Liver (tissue), 9 donors: ENCODE results near the gene NDFIP1. TPM values are rescaled to one million over a fixed set of nuclear protein-coding genes. Genes with fewer than 3 reads are reported as not detected.

Source experiments
- DNase-seq: peaks from one replicate; pipeline ENCODE4 v3.0.0-alpha.2; 2017; ENCODE audit warnings: low spot score
- H3K27ac ChIP-seq, 2 donors: one replicate each; pipeline ENCODE4 v1.7.0; 2013; ENCODE audit warnings: inconsistent platforms in 2 of 2, low read length in 2 of 2, control low read depth in 1 of 2, low read depth in 1 of 2, mild to moderate bottlenecking in 1 of 2
- H3K27me3 ChIP-seq, 4 donors: one replicate each; pipeline versions ENCODE4 v1.6.1 to v1.7.0; 2013; ENCODE audit warnings: low read length in 3 of 4, inconsistent platforms in 1 of 4, mild to moderate bottlenecking in 1 of 4, moderate library complexity in 1 of 4; ENCODE audit not compliant: control insufficient read depth in 4 of 4, insufficient read depth in 4 of 4
- H3K36me3 ChIP-seq, 4 donors: one replicate each; pipeline versions ENCODE4 v1.6.1 to v1.7.0; 2013; ENCODE audit warnings: low read length in 3 of 4, mild to moderate bottlenecking in 3 of 4, low read depth in 1 of 4, moderate library complexity in 1 of 4; ENCODE audit not compliant: control insufficient read depth in 4 of 4, insufficient read depth in 3 of 4
- H3K4me1 ChIP-seq, 4 donors: one replicate each; pipeline versions ENCODE4 v1.6.1 to v1.7.0; 2013; ENCODE audit warnings: low read length in 3 of 4, mild to moderate bottlenecking in 3 of 4, moderate library complexity in 1 of 4; ENCODE audit not compliant: control insufficient read depth in 4 of 4, insufficient read depth in 4 of 4
- H3K4me3 ChIP-seq, 3 donors: one replicate each; pipeline versions ENCODE4 v1.6.1 to v1.7.0; 2013; ENCODE audit warnings: low read length in 3 of 3, control low read depth in 1 of 3, low read depth in 1 of 3, mild to moderate bottlenecking in 1 of 3
- H3K9ac ChIP-seq, 2 donors: one replicate each; pipeline ENCODE4 v1.7.0; 2013; ENCODE audit warnings: low read length in 2 of 2, mild to moderate bottlenecking in 2 of 2, moderate library complexity in 2 of 2, control low read depth in 1 of 2, low read depth in 1 of 2
- H3K9me3 ChIP-seq, 4 donors: one replicate each; pipeline versions ENCODE4 v1.6.1 to v1.7.0; 2013; ENCODE audit warnings: low read length in 3 of 4; ENCODE audit not compliant: control insufficient read depth in 4 of 4
- EGR1 ChIP-seq, 2 donors: IDR thresholded peaks; 2 replicates each; pipeline ENCODE4 v1.6.1; 2016 to 2018; ENCODE audit warnings: antibody characterized with exemption in 2 of 2, low read depth in 2 of 2
- FOXA1 ChIP-seq: IDR thresholded peaks from 2 replicates; pipeline ENCODE4 v1.6.1; 2016; ENCODE audit warnings: antibody characterized with exemption
- FOXA2 ChIP-seq: IDR thresholded peaks from 2 replicates; pipeline ENCODE4 v1.6.1; 2016; ENCODE audit warnings: antibody characterized with exemption
- GABPA ChIP-seq, 2 donors: IDR thresholded peaks in 1 of 2; conservative IDR thresholded peaks in 1 of 2; 2 replicates each; pipeline ENCODE4 v1.6.1; 2016; ENCODE audit warnings: antibody characterized with exemption in 2 of 2, mild to moderate bottlenecking in 1 of 2, moderate library complexity in 1 of 2
- HNF4A ChIP-seq, 2 donors: conservative IDR thresholded peaks; 2 replicates each; pipeline ENCODE4 v1.6.1; 2016; ENCODE audit warnings: antibody characterized with exemption in 2 of 2, mild to moderate bottlenecking in 2 of 2
- HNF4G ChIP-seq: IDR thresholded peaks from 2 replicates; pipeline ENCODE4 v1.6.1; 2016; ENCODE audit warnings: antibody characterized with exemption
- JUND ChIP-seq, 2 donors: IDR thresholded peaks; 2 replicates each; pipeline ENCODE4 v1.6.1; 2016; ENCODE audit warnings: antibody characterized with exemption in 2 of 2
- NR2F2 ChIP-seq: IDR thresholded peaks from 2 replicates; pipeline ENCODE4 v1.6.1; 2016; ENCODE audit warnings: antibody characterized with exemption
- RAD21 ChIP-seq, 2 donors: IDR thresholded peaks; 2 replicates each; pipeline ENCODE4 v1.6.1; 2016; ENCODE audit warnings: antibody characterized with exemption in 2 of 2, mild to moderate bottlenecking in 2 of 2
- RXRA ChIP-seq, 2 donors: IDR thresholded peaks; 2 replicates each; pipeline ENCODE4 v1.6.1; 2017 to 2018; ENCODE audit warnings: antibody characterized with exemption in 2 of 2, mild to moderate bottlenecking in 1 of 2
- SP1 ChIP-seq: IDR thresholded peaks from 2 replicates; pipeline ENCODE4 v1.6.1; 2018; ENCODE audit warnings: antibody characterized with exemption, mild to moderate bottlenecking
- TAF1 ChIP-seq: conservative IDR thresholded peaks from 2 replicates; pipeline ENCODE4 v1.6.1; 2016; ENCODE audit warnings: antibody characterized with exemption, mild to moderate bottlenecking
- YY1 ChIP-seq: IDR thresholded peaks from 2 replicates; pipeline ENCODE4 v1.6.1; 2016; ENCODE audit warnings: antibody characterized with exemption, mild to moderate bottlenecking
- WGBS: extraction: QIAGEN DNeasy Blood & Tissue Kit; methylation state at CpG from one replicate; pipeline ENCODE4 v1.1.7; 2013; 5-methylcytosine and 5-hydroxymethylcytosine counted together
- polyA plus RNA-seq, 2 donors: library from polyadenylated mRNA; stranded (reverse) in 1 of 2; unstranded in 1 of 2; fragments of 200-250 nt in 1 of 2; fragments of >200 nt in 1 of 2; fragmentation: Nextera tagmentation in 1 of 2; extraction: Ambion mirVana in 1 of 2; gene quantifications; one replicate each; pipeline versions ENCODE4 v1.2.1 to v1.2.3, GENCODE V29; 2013 to 2015
- total RNA-seq, 2 donors: library from RNA; depleted of rRNA; stranded (reverse); fragments of >200 nt; gene quantifications; one replicate each; pipeline ENCODE4 v1.2.3, GENCODE V29; 2014
- TF ChIP-seq, protein P1 (sequence below): IDR thresholded peaks from 2 replicates; pipeline ENCODE4 v1.6.1; 2016; ENCODE audit warnings: antibody characterized with exemption, mild to moderate bottlenecking
- TF ChIP-seq, protein P2 (sequence below): IDR thresholded peaks from 2 replicates; pipeline ENCODE4 v1.6.1; 2016; ENCODE audit warnings: antibody characterized with exemption
- TF ChIP-seq, protein P3 (sequence below): IDR thresholded peaks from 2 replicates; pipeline ENCODE4 v1.6.1; 2016; ENCODE audit warnings: antibody characterized with exemption
- TF ChIP-seq, protein P4 (sequence below): IDR thresholded peaks from 2 replicates; pipeline ENCODE4 v1.6.1; 2016; ENCODE audit warnings: antibody characterized with exemption
- TF ChIP-seq, protein P5 (sequence below): fragments of 150-350 bp; IDR thresholded peaks from 2 replicates; pipeline ENCODE4 v1.5.1; 2017; ENCODE audit warnings: improper control_type of control experiment, low read depth, low read length; ENCODE audit not compliant: missing input control
- donor health status: healthy.
- donor health status: healthy.
- donor health status: healthy.
- donor health status: healthy.
- donor health status: healthy.

Gene NDFIP1
- total and polyA plus RNA-seq, 4 donors: 43.5 to 68.1 (median 57.1) TPM

DNA sequence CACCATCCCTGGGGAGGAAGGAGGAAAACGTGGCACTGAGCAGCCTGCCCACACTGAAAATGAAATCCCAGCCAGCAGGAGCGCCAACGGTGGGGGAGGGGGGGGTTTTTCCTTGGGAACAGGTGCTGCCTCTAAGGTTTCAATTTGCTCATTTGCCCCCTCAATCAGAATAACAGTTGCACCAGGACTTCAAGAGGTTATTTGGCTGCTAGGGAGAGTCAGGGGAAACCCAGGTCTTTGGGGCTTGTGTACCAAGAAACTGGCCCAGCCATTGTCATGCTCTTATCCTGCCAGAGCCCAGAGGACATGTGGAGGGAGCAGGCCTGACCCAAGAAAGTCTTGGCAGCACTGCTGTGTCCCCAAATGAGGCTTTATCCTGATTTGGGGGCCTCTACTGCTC lies 66.5 kb downstream of the NDFIP1 start:
- TF ChIP-seq HNF4A (conservative IDR thresholded peaks at IDR 0.05) (no peak), SP1 (no peak)
- no peaks in the 10 kb centered on the region for H3K9me3 ChIP-seq
- no peak overlapping the region for H3K4me3 ChIP-seq
- no peak overlapping the region for H3K27ac ChIP-seq
- no peaks in the 10 kb centered on the region for H3K27me3 ChIP-seq
- H3K36me3 ChIP-seq: no peaks in the 10 kb centered on the region
- H3K4me1 ChIP-seq: no peaks in the 10 kb centered on the region
- no peak for DNase-seq
- H3K9ac ChIP-seq: no peak overlapping the region
- 75% methylated on average over 3 of the region's 3 CpGs for WGBS

DNA sequence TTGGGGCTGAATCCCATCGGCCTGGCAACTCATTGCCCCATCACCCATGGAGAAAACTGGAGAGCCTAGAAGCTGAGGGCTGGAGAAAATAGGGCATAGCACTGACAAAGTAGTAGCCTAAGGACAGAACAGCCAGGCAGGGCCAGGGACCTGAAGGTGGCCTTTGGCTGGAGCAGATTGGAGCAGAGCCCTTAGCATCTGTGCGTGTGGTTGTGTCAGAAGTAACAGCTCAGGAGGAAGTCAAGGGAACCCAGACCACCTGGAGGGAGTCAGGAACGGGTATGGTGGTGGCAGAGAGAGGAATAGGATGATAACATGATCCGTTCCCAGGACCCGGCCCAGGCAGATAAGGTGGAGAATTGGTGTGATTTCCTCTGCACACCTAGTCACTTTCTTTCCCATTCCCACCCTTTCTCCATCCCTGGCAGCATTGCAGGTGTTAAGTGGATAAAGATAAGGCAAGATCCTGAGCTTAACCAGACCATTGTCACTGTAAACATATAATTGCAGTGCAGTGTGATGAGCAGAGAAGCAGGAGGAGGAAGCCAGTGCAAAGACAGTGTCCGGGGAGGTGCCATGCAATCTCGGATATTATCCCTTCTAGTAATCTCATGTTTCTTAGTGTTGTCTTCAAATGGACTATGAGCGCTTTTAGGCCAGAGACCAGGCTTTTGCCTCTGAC lies 67.0 kb downstream of the NDFIP1 start:
- H3K27ac ChIP-seq: no peak overlapping the region
- TF ChIP-seq, protein P1, sequence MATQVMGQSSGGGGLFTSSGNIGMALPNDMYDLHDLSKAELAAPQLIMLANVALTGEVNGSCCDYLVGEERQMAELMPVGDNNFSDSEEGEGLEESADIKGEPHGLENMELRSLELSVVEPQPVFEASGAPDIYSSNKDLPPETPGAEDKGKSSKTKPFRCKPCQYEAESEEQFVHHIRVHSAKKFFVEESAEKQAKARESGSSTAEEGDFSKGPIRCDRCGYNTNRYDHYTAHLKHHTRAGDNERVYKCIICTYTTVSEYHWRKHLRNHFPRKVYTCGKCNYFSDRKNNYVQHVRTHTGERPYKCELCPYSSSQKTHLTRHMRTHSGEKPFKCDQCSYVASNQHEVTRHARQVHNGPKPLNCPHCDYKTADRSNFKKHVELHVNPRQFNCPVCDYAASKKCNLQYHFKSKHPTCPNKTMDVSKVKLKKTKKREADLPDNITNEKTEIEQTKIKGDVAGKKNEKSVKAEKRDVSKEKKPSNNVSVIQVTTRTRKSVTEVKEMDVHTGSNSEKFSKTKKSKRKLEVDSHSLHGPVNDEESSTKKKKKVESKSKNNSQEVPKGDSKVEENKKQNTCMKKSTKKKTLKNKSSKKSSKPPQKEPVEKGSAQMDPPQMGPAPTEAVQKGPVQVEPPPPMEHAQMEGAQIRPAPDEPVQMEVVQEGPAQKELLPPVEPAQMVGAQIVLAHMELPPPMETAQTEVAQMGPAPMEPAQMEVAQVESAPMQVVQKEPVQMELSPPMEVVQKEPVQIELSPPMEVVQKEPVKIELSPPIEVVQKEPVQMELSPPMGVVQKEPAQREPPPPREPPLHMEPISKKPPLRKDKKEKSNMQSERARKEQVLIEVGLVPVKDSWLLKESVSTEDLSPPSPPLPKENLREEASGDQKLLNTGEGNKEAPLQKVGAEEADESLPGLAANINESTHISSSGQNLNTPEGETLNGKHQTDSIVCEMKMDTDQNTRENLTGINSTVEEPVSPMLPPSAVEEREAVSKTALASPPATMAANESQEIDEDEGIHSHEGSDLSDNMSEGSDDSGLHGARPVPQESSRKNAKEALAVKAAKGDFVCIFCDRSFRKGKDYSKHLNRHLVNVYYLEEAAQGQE: no peak
- TF ChIP-seq TAF1: no peak
- TF ChIP-seq, protein P2, sequence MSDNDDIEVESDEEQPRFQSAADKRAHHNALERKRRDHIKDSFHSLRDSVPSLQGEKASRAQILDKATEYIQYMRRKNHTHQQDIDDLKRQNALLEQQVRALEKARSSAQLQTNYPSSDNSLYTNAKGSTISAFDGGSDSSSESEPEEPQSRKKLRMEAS: no peak
- TF ChIP-seq JUND (IDR thresholded peaks at IDR 0.05): no peak
- TF ChIP-seq, protein P3, sequence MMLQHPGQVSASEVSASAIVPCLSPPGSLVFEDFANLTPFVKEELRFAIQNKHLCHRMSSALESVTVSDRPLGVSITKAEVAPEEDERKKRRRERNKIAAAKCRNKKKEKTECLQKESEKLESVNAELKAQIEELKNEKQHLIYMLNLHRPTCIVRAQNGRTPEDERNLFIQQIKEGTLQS: no peak
- TF ChIP-seq HNF4G: no peak
- no peak for TF ChIP-seq SP1
- no peak for TF ChIP-seq YY1
- TF ChIP-seq, protein P4, sequence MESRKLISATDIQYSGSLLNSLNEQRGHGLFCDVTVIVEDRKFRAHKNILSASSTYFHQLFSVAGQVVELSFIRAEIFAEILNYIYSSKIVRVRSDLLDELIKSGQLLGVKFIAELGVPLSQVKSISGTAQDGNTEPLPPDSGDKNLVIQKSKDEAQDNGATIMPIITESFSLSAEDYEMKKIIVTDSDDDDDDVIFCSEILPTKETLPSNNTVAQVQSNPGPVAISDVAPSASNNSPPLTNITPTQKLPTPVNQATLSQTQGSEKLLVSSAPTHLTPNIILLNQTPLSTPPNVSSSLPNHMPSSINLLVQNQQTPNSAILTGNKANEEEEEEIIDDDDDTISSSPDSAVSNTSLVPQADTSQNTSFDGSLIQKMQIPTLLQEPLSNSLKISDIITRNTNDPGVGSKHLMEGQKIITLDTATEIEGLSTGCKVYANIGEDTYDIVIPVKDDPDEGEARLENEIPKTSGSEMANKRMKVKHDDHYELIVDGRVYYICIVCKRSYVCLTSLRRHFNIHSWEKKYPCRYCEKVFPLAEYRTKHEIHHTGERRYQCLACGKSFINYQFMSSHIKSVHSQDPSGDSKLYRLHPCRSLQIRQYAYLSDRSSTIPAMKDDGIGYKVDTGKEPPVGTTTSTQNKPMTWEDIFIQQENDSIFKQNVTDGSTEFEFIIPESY: no peak
- TF ChIP-seq EGR1 (IDR thresholded peaks at IDR 0.05; ENCODE audit: low read depth in 2 of 2): no peak
- TF ChIP-seq FOXA1: no peak
- TF ChIP-seq HNF4A (conservative IDR thresholded peaks at IDR 0.05): no peak
- no peak for TF ChIP-seq RAD21 (IDR thresholded peaks at IDR 0.05)
- no peak for TF ChIP-seq FOXA2
- TF ChIP-seq, protein P5, sequence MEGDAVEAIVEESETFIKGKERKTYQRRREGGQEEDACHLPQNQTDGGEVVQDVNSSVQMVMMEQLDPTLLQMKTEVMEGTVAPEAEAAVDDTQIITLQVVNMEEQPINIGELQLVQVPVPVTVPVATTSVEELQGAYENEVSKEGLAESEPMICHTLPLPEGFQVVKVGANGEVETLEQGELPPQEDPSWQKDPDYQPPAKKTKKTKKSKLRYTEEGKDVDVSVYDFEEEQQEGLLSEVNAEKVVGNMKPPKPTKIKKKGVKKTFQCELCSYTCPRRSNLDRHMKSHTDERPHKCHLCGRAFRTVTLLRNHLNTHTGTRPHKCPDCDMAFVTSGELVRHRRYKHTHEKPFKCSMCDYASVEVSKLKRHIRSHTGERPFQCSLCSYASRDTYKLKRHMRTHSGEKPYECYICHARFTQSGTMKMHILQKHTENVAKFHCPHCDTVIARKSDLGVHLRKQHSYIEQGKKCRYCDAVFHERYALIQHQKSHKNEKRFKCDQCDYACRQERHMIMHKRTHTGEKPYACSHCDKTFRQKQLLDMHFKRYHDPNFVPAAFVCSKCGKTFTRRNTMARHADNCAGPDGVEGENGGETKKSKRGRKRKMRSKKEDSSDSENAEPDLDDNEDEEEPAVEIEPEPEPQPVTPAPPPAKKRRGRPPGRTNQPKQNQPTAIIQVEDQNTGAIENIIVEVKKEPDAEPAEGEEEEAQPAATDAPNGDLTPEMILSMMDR: no peak
- no peak for TF ChIP-seq NR2F2
- no peak for TF ChIP-seq GABPA (IDR thresholded peaks at IDR 0.05 in 1 of 2, conservative IDR thresholded peaks at IDR 0.05 in 1 of 2)
- TF ChIP-seq RXRA (IDR thresholded peaks at IDR 0.05): no peak
- no peak overlapping the region for H3K9ac ChIP-seq
- no peaks in the 10 kb centered on the region for H3K4me1 ChIP-seq
- H3K4me3 ChIP-seq: no peak overlapping the region
- no peaks in the 10 kb centered on the region for H3K27me3 ChIP-seq
- H3K36me3 ChIP-seq: no peaks in the 10 kb centered on the region
- no peaks in the 10 kb centered on the region for H3K9me3 ChIP-seq
- DNase-seq: no peak
- WGBS: 84% methylated on average over 8 of the region's 8 CpGs
